H9 (cell line): ENCODE data around the gene CTNNA3. TPM values are rescaled to one million over a fixed set of nuclear protein-coding genes. Genes with fewer than 3 reads are reported as not detected.

Source experiments
- DNase-seq: peaks from one replicate; pipeline ENCODE4 v3.0.0-alpha.2; 2017
- H2AFZ ChIP-seq: one replicate; pipeline ENCODE4 v1.6.1; 2013; ENCODE audit warnings: mild to moderate bottlenecking, low read length, control low read depth, moderate library complexity
- H2AK5ac ChIP-seq: 2 replicates; pipeline ENCODE4 v1.6.1; 2013; ENCODE audit warnings: low read length, control low read depth, mixed read lengths; ENCODE audit not compliant: insufficient read length
- H2BK120ac ChIP-seq: one replicate; pipeline ENCODE4 v1.6.1; 2013; ENCODE audit warnings: low read depth, mild to moderate bottlenecking, low read length, control low read depth, inconsistent platforms; ENCODE audit not compliant: poor library complexity, severe bottlenecking
- H2BK12ac ChIP-seq: 2 replicates; pipeline ENCODE4 v1.6.1; 2013; ENCODE audit warnings: low read length, control low read depth, mixed read lengths, low read depth; ENCODE audit not compliant: insufficient read length
- H2BK15ac ChIP-seq: 2 replicates; pipeline ENCODE4 v1.6.1; 2013; ENCODE audit warnings: low read depth, low read length, control low read depth
- H2BK20ac ChIP-seq: one replicate; pipeline ENCODE4 v1.6.1; 2013; ENCODE audit warnings: low read depth, mild to moderate bottlenecking, low read length, control low read depth, inconsistent platforms; ENCODE audit not compliant: poor library complexity, severe bottlenecking
- H2BK5ac ChIP-seq: 2 replicates; pipeline ENCODE4 v1.6.1; 2013; ENCODE audit warnings: low read length, control low read depth, mixed read lengths; ENCODE audit not compliant: insufficient read length
- H3K14ac ChIP-seq: 2 replicates; pipeline ENCODE4 v1.6.1; 2013; ENCODE audit warnings: low read length, control low read depth; ENCODE audit not compliant: insufficient read depth
- H3K18ac ChIP-seq: 2 replicates; pipeline ENCODE4 v1.6.1; 2013; ENCODE audit warnings: low read depth, mild to moderate bottlenecking, mixed read lengths, low read length, control low read depth; ENCODE audit not compliant: insufficient read length
- H3K23ac ChIP-seq: 2 replicates; pipeline ENCODE4 v1.6.1; 2013; ENCODE audit warnings: low read length, control low read depth, mixed read lengths, low read depth; ENCODE audit not compliant: insufficient read length
- H3K23me2 ChIP-seq: 2 replicates; pipeline ENCODE4 v1.6.1; 2013; ENCODE audit warnings: low read depth, mild to moderate bottlenecking, mixed read lengths, low read length, control low read depth; ENCODE audit not compliant: insufficient read length, poor library complexity, severe bottlenecking
- H3K27ac ChIP-seq: 2 replicates; pipeline ENCODE4 v1.5.1; 2013; ENCODE audit warnings: low read length, control low read depth, mixed read lengths, low read depth; ENCODE audit not compliant: insufficient read length
- H3K27me3 ChIP-seq: 2 replicates; pipeline ENCODE4 v1.6.1; 2013; ENCODE audit warnings: low read length, control low read depth, inconsistent platforms; ENCODE audit not compliant: insufficient read depth
- H3K4ac ChIP-seq: 2 replicates; pipeline ENCODE4 v1.6.1; 2013; ENCODE audit warnings: low read depth, mild to moderate bottlenecking, control low read depth, inconsistent platforms, low read length, moderate library complexity
- H3K4me1 ChIP-seq: 2 replicates; pipeline ENCODE4 v1.6.1; 2013; ENCODE audit warnings: low read length, control low read depth, inconsistent platforms; ENCODE audit not compliant: insufficient read depth
- H3K4me2 ChIP-seq: 2 replicates; pipeline ENCODE4 v1.6.1; 2013; ENCODE audit warnings: low read length, control low read depth, mixed read lengths; ENCODE audit not compliant: insufficient read length, insufficient read depth
- H3K56ac ChIP-seq: 2 replicates; pipeline ENCODE4 v1.6.1; 2013; ENCODE audit warnings: low read depth, mild to moderate bottlenecking, mixed read lengths, low read length, control low read depth; ENCODE audit not compliant: insufficient read length
- H3K79me1 ChIP-seq: 2 replicates; pipeline ENCODE4 v1.6.1; 2013; ENCODE audit warnings: low read depth, mild to moderate bottlenecking, moderate library complexity, low read length, control low read depth, inconsistent platforms; ENCODE audit not compliant: insufficient read depth, poor library complexity, severe bottlenecking
- H3K79me2 ChIP-seq: 2 replicates; pipeline ENCODE4 v1.6.1; 2013; ENCODE audit warnings: low read length, control low read depth, inconsistent platforms; ENCODE audit not compliant: insufficient read depth
- H3K9ac ChIP-seq: 2 replicates; pipeline ENCODE4 v1.6.1; 2013; ENCODE audit warnings: low read length, control low read depth, mixed read lengths; ENCODE audit not compliant: insufficient read length; ENCODE audit errors: extremely low read depth
- H3K9me3 ChIP-seq: one replicate; pipeline ENCODE4 v1.6.1; 2013; ENCODE audit warnings: low read depth, low read length, inconsistent platforms; ENCODE audit not compliant: control insufficient read depth
- H3T11ph ChIP-seq: one replicate; pipeline ENCODE4 v1.6.1; 2013; ENCODE audit warnings: mild to moderate bottlenecking, low read length, control low read depth, inconsistent platforms
- H4K20me1 ChIP-seq: one replicate; pipeline ENCODE4 v1.6.1; 2013; ENCODE audit not compliant: control insufficient read depth, insufficient read length, insufficient read depth
- H4K5ac ChIP-seq: 2 replicates; pipeline ENCODE4 v1.6.1; 2013; ENCODE audit warnings: low read depth, mild to moderate bottlenecking, mixed read lengths, low read length, control low read depth; ENCODE audit not compliant: insufficient read length
- H4K8ac ChIP-seq: replicated peaks from 2 replicates; pipeline ENCODE4 v1.6.1; 2013; ENCODE audit warnings: low read length, control low read depth, mixed read lengths, low read depth; ENCODE audit not compliant: insufficient read length
- H4K91ac ChIP-seq: 2 replicates; pipeline ENCODE4 v1.6.1; 2013; ENCODE audit warnings: low read depth, mild to moderate bottlenecking, moderate library complexity, mixed read lengths, low read length, control low read depth; ENCODE audit not compliant: insufficient read length
- H3K27ac Mint-ChIP-seq, 3 experiments: 2 replicates in 2 of 3; 3 replicates in 1 of 3; pipeline ENCODE4 v1.8.0; 2020 to 2021; ENCODE audit warnings: mixed read lengths in 3 of 3, mild to moderate bottlenecking in 1 of 3, moderate library complexity in 1 of 3
- H3K27me3 Mint-ChIP-seq: 2 replicates; pipeline ENCODE4 v1.8.0; 2021; ENCODE audit warnings: low read depth, mild to moderate bottlenecking, moderate library complexity, mixed read lengths
- H3K36me3 Mint-ChIP-seq, 3 experiments: 2 replicates in 2 of 3; 3 replicates in 1 of 3; pipeline ENCODE4 v1.8.0; 2020 to 2021; ENCODE audit warnings: low read depth in 3 of 3, mixed read lengths in 3 of 3; ENCODE audit not compliant: insufficient read depth in 1 of 3
- H3K4me1 Mint-ChIP-seq, 2 experiments: 2 replicates each; pipeline ENCODE4 v1.8.0; 2020; ENCODE audit warnings: mixed read lengths in 2 of 2
- H3K4me3 Mint-ChIP-seq, 2 experiments: 2 replicates in 1 of 2; 3 replicates in 1 of 2; pipeline ENCODE4 v1.8.0; 2020 to 2021; ENCODE audit warnings: mild to moderate bottlenecking in 2 of 2, mixed read lengths in 2 of 2, moderate library complexity in 1 of 2
- H3K9me3 Mint-ChIP-seq, 2 experiments: 2 replicates in 1 of 2; 3 replicates in 1 of 2; pipeline ENCODE4 v1.8.0; 2020; ENCODE audit warnings: mild to moderate bottlenecking in 2 of 2, mixed read lengths in 2 of 2, moderate library complexity in 1 of 2
- WGBS: extraction: QIAGEN DNeasy Blood & Tissue Kit; methylation state at CpG from one replicate; pipeline ENCODE4 v1.1.7; 2013; ENCODE audit warnings: missing lambda C conversion rate, low lambda C conversion rate, mixed read lengths; ENCODE audit not compliant: insufficient read length; ENCODE audit errors: extremely low coverage; 5-methylcytosine and 5-hydroxymethylcytosine counted together
- total RNA-seq: library from RNA; stranded (reverse); gene quantifications from 2 replicates; pipeline ENCODE4 v1.2.1, GENCODE V29; 2021
- TF ChIP-seq, protein P1 (sequence below): fragments of 200-600 bp; sonication (generic); conservative IDR thresholded peaks from 3 replicates; pipeline ENCODE4 v1.8.0; 2021; ENCODE audit warnings: antibody characterized with exemption, mild to moderate bottlenecking

CTNNA3 gene
- total RNA-seq, 1 experiment from 2014 or later, result 3.3 TPM

DNA sequence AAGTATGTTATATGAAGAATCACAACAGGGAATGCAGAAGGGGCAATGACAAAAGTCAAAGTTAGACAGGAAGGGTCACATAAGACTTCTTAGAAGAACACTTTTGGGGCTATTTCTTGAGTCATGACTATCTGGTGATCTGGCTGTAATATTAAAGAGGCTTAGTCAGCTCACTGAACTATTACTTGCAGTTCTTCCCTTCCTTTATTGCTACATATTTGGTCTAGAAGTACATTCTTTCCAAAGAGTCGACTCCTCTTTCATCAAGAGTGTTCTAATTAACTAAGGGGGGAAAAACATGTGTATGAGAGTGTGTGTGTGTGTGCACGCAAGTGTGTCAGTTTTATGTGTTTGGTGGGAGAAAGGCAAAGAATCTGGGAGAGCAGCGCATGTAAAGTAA is 1017.5 kb downstream of the CTNNA3 start:
- Mint-ChIP-seq H3K9me3 (no peaks in the 10 kb centered on the region), H3K27ac (no peak overlapping the region), H3K27me3 (no peaks in the 10 kb centered on the region), H3K4me1 (no peaks in the 10 kb centered on the region), H3K4me3 (no peak overlapping the region), H3K36me3 (no peaks in the 10 kb centered on the region)
- Histone ChIP-seq H3K56ac (no peak overlapping the region), H4K5ac (no peak overlapping the region), H4K8ac (no peak overlapping the region), H2BK20ac (no peak overlapping the region), H3K79me2 (no peaks in the 10 kb centered on the region), H3K9me3 (no peaks in the 10 kb centered on the region), H2AK5ac (no peak overlapping the region), H4K91ac (no peak overlapping the region), H3K9ac (no peak overlapping the region), H3K4me1 (no peaks in the 10 kb centered on the region), H3K27me3 (no peaks in the 10 kb centered on the region), H3K23me2 (no peaks in the 10 kb centered on the region), H2BK120ac (no peak overlapping the region), H3K4ac (no peak overlapping the region), H3K14ac (no peak overlapping the region), H3K4me2 (no peak overlapping the region), H3K79me1 (no peaks in the 10 kb centered on the region), H2BK12ac (no peak overlapping the region), H3T11ph (no peak overlapping the region), H3K23ac (no peak overlapping the region), H2AFZ (no peak overlapping the region), H3K18ac (no peak overlapping the region), H4K20me1 (no peaks in the 10 kb centered on the region), H2BK15ac (no peak overlapping the region), H2BK5ac (no peak overlapping the region), H3K27ac (no peak overlapping the region)
- TF ChIP-seq, protein P1, sequence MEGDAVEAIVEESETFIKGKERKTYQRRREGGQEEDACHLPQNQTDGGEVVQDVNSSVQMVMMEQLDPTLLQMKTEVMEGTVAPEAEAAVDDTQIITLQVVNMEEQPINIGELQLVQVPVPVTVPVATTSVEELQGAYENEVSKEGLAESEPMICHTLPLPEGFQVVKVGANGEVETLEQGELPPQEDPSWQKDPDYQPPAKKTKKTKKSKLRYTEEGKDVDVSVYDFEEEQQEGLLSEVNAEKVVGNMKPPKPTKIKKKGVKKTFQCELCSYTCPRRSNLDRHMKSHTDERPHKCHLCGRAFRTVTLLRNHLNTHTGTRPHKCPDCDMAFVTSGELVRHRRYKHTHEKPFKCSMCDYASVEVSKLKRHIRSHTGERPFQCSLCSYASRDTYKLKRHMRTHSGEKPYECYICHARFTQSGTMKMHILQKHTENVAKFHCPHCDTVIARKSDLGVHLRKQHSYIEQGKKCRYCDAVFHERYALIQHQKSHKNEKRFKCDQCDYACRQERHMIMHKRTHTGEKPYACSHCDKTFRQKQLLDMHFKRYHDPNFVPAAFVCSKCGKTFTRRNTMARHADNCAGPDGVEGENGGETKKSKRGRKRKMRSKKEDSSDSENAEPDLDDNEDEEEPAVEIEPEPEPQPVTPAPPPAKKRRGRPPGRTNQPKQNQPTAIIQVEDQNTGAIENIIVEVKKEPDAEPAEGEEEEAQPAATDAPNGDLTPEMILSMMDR, result no peak
- DNase-seq, result no peak
- no CpG with 5 or more reads among the region's 3 CpGs for WGBS
